GM19025 (cell line): ENCODE measurements around the gene TMEM26.

Experiments used
- ATAC-seq: cut with Tn5 transposase; IDR thresholded peaks from one replicate; pipeline ENCODE4 v1.9.1; 2021; ENCODE audit warnings: mild to moderate bottlenecking, low read depth, moderate library complexity; ENCODE audit not compliant: unreplicated experiment

Gene TMEM26

DNA sequence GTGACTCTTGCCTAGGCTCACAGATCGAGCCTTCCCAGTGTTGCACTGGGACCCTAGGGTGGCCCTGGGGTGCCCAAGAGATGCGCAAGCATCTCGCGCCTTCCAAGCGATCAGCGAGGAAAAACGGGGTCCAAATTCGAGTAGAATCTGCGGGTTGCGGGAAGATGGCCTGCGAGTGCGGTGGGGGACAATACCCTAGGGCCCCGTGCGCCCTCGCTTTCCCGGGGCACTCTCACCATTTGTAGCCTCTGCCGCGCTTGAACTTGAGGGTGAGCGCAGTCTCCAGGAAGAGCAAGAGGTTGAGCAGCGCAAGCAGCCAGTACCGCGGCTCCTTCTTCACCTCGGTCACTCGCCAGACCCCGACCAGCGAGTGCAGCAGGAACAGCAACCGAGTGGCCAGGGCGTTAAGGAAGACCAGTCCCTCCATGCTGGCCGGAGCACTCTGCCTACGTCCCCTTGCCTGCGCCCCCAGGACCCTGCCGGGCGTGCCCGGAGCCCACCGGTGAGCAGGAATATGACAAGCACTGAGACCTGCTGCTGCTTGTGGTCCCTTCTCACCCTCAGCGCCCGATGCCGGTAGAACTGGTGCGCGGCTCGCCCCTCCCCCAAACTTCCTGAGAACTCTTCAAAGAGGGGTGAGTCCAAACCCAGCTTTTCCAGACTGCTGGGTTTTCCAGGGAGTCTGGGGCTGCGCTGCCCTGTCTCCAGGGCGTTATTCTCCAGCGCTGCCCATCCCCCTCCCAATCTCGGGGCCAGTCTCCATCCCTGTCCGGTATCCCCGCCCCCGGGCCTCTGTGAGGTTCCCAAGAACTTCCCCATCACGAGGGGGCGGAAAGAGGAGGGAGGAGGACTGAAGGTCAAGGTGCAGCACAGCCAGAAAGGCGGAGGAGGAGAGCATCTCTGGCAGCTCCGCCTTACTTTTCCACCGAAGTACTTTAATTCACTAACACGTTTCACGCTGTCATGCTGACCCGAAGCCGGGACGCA, at the start of gene TMEM26:
TMEM26 (minus strand) TSS at position 727 of the 987 bp plus-strand sequence; CDS start at position 427, 300 bp downstream.
- ATAC-seq = no peak

DNA sequence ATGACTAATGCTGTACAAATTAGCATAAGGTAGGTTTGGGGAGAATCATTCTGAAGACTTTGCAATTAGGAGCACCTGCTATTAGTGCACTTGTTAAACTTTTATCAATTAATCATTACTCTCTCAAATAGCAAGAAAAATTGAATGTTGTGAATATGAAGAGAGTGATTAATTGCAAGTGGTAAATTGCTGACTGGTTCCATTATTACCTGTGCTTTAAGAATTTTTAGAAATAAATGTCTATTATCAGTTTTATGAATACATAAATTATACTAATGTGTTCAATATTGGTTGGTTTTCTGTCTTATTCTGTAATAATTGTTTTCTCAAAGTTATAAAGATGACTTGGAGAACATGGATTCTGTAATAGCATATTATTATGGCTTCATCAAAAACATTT, 47.3 kb upstream of the TMEM26 start:
- ATAC-seq = no peak

DNA sequence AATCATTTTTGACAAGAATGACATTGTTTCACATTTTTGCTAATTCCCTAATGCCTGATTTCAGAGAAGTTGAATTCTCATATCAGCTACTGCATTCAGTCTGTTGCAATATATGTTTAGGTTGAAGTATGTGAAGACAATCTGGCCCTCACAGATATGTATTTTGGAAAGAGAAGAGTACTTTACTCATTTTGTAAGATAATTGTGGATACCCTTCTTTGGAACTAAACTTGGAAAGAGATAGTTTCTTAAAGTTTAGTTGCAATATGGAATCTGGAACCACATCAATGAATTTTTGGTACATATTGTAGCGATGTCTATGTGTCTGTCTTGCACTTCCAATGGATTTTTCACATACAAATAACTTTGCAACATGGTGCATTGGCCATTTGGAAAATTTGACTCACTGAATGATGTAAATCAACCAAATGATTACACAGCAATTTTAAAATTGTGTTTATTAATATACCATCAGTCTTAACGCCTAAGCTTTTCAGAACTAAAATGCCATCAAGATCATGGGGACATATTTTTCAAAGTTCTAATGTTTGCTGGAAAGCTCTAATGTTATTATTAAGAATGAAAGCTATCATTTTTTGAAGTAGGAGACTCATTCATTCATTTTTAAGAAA, 39.3 kb upstream of the TMEM26 start:
- no peak for ATAC-seq

DNA sequence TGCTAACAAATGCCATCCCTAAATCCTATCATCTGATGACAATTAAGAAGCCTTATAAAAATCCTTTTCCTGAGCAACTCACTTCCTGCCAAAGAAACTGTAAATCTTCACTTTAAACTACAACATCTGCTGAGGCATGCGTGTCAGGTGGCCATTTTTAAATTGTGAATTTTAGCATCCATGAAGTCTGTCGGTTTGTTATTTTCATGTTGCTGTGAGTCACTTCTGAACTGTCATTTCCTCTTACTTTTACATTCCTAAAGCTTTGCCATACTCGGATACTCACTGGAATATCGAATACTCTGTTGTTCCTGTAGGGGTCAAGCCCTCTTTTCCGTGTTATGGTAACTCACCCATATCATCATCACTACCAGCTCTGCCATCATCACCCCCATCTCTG, 34.3 kb upstream of the TMEM26 start:
- no peak for ATAC-seq

DNA sequence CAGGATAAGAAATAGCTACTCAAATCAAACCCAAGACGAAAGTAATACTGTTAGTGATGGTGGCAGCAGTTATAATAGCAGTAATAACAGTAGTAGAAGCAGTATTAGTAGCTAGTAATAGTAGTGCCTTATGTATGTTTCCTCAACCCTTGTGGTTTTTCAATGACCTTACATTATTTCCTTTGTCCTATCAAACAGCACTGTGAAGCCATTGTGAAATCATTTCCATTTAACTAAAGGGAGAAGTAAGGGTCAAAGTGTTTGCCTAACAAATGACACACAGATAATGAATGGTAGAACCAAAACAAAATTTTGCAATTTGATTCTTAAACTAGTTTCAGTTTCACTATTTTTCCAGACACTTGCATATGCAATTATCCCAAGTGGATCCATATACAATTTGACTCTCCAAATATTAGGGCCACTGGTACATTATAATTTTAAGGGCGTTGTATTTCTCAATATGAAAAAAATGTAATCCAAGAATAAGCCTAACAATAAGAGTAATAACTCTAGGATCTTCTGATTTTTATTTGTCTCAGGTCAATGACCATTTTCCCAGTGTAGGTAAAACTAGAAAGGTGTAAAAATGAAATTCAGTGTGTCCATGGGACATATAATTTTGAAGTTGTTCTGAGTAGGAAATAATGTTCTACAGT, 33.7 kb upstream of the TMEM26 start:
- no peak for ATAC-seq

DNA sequence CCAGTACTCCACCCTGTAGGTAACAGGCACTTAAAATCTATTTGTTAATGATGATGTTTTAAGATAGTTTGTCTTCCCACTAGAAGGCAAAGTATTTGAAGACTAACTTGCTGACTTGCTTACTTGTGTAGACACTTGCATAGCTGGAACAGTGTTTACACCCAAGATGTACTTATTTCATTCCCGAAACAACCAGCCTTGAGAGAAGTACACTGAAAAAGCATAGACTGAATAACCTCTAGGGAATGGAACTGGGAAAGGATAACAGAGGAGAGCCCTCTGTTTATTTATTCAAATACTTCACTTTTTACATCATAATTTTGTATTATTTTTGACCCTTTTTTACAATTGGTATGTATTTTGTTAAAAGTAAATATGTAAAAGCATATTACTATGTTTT, 33.1 kb upstream of the TMEM26 start:
- no peak for ATAC-seq

DNA sequence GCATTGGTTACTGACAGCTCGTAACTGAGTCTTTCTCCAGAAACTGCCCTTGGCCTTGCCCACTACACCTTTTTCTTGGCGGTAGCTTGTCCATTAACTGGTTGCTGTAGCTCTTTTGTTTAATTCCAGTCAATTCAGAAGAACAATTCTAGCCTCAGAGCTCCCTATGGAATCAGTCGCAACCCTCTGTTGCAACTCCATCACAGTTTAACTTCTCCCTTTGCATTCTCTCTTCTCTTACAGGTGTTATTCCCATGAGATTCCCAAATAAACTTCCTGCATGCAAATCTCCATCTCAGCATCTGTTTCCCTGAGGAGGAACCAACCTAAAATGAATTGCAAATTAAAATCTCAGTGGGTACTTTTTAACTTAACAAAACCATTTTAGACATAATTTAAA, 28.4 kb upstream of the TMEM26 start:
- ATAC-seq = no peak

DNA sequence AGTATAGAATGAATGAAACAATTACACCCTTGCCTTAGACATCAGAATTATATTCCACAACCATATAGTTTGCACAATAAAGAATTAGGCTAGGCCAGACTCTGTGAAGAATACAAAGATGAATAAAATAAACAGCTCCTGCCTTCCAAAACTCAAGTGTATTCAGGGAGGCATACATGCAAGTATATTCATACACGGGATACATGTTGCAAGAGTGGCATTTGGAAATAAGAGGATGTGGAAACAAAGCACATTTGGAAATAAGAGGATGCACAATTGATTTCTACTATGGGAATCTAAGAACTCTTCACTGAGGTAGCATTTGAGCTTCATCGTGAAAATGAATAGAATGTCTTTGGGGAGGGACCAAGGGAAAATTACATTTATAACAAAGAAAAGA, 27.0 kb upstream of the TMEM26 start:
- ATAC-seq = no peak

DNA sequence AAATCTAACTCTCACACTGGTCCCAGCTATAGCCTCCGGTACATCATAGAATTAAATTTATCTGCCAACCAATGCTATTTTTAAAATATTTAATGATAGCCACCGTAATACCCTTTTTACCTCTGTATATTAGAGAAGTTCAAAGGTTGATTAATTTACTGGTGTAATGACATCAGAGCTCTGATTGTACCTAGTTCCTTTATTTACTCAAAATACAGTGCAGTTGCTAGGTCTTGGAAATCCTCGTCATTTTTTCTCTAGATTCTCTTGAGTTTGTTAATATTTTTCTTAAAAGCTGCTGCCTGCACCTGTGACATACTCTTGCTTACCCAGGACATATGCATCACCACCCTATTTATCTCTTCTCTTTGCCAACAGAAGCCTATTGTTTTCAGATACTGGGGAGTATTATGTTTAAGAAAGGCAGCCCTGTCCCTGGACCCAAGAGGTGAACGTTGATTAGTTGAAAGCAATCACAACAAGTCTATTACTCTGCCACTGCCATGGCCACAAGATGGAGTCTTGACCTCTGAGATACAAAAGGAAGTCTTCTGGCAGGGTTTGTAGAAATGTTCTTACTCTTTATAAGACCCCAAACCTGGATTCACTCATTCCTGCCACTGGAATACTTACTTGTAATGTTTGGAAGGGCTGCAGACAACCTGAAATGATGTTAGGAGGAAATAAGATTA, 25.6 kb upstream of the TMEM26 start:
- no peak for ATAC-seq

DNA sequence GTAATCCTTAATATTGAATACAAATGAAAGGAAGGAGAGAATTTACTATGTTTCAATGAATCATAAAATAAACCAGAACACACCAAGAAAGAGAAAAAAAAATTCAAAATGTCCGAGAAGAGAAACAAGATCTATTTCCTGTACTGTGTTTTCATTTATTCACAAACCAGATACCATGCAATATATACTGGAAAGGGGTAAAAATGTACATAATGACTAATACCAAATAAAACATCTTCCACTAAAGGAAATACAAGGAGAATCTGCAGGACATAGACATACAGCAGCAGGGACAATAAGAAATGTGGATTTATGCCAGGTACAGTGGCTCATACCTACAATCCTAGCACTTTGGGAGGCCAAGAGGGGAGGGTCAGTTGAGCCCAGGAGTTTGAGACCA, 24.3 kb upstream of the TMEM26 start:
- ATAC-seq = no peak

DNA sequence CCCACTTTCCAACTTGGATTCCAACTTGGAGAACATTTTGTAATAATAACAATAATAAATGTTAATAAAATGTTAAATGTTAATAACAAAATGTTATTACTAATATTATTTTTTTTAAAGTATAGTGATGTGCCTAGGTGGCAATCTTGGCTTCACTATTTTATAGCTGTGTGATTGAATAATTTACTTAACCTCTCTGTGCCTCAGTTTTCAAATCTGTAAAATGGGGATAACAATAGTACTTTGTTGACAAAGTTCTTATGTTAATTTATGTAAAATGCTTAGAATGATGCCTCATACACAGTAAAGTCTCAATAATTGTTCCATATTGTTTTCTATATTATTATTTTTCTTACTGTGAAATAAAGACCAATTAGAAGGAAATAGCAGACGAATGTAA, 23.3 kb upstream of the TMEM26 start:
- no peak for ATAC-seq

DNA sequence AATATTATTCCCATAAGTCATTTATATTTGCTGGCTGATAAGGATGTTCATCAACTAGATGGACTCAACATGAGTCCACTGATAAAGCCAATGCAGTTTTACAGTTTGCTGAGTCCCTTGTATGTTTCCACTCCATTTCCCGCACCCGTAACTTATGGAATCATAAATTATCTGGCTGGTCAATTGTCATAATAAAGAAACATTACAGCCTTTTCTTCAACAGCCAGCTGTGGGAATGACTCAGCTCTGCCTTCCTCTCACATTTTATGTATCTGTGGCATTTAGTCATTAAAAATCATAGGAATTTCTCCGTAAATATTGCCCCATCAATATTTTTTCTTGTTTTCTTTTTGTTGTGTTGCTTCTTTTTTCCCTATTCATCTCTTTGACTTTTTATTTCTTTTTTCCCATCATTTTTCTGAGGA, 22.3 kb upstream of the TMEM26 start:
- ATAC-seq = no peak

DNA sequence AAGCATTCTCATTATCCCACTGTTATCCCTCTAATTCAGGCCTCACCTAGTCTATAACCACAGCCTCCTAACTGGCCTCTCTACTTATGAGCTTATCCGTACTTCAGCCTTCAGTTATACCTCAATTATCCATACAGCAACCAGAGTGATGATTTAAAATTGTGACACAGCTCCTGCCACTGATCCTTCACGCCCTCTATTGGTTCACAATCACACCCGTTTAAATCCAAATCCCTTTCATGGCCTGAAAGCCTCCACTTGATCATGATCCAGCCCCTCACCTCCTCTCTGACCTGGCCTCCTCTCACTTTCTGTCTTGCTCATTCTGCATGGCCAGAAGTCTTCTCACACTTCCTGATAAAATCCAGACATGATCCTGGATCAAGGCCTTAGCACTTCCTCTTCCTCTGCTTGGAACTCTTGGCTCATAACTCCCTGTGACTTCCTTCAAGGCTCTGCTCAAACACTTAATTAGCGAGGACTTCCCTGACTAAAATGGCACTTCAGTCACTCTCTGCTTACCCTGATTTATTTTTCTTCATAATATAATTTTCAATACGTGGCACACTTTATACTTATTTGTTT, 19.0 kb upstream of the TMEM26 start:
- ATAC-seq = no peak

DNA sequence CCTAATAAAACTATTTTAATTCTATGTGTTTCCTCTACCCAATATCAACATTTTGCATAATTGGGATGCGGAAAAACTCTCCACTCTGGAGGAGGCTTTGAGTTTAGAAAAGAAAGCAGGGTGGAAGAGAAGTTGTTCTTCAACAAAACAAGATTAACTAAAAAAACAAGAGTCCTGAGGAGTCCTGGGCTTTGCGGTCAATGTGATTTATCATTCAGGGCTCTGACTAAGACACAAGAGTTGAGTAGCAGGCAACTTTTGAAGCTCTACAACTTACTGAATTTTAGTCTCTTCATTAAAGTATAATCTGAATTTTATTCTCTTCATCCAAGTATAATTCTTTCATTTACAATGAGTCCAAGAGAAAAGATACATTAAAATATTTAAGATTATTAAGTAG, 18.3 kb upstream of the TMEM26 start:
- ATAC-seq = no peak

DNA sequence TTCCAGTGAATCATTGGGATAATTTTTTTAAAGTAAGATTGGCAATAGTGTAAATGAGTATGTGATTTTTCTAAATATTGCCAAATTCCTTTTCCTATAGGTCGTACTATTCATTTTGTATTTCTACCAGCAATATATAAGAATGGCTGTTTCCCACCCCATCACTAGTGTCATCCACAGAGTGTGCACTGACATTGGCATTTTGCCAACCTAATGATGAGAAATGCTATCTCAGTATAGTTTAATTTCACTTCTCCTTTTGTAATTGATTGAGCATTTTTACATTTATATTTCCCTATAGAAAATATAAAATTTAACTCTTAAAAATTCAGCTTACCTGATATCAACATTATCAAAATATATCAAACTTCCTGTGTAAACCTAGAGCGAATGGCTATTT, 17.6 kb upstream of the TMEM26 start:
- ATAC-seq = no peak

DNA sequence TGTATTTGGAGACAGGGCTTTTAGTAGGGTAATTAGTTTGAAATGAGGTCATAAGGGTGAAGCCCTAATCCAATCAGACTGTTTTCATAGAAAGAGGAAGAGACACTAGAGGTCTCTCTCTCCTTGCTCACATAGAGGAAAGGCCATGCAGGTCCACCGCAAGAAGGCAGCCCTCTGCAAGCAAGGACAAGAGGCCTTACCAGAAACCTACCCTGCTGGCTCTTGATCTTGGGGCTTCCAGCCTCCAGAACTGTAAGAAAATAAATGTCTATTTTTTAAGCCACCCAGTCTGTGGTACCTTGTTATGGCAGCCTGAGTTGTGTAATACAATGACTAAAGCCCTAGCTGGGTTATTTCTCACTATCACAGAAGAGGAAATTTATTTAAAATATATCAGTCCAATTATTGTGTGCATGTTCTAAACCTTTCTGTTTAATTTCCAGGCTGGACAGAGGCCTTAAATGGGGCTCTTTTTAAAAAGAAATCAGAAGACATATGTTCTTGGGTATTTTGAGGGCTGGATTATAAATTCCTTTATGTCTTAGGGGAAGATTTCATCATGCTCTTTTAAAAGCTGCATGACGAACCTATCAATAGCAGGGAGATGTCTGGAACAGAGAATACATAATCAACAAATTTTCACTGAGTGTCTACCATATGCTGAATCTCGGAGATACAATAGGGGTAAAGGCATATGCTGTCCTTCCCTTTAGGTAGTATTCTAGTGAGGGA, 12.9 kb upstream of the TMEM26 start:
- no peak for ATAC-seq

DNA sequence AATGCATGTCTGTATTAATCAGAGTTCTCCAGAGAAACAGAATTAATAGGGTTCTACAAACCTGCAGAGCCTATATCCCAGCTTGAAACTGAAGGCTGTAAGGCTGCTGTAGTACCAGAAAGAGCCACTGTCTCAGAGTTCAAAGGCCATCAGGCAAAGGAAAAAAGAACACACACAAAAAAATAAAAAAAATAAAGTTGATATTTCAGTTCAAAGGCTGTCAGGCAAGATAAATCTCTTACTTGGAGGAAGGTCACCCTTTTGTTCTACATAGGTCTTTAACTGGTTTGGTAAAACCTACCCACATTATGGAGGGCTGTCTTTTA, 12.0 kb upstream of the TMEM26 start:
- ATAC-seq = no peak

DNA sequence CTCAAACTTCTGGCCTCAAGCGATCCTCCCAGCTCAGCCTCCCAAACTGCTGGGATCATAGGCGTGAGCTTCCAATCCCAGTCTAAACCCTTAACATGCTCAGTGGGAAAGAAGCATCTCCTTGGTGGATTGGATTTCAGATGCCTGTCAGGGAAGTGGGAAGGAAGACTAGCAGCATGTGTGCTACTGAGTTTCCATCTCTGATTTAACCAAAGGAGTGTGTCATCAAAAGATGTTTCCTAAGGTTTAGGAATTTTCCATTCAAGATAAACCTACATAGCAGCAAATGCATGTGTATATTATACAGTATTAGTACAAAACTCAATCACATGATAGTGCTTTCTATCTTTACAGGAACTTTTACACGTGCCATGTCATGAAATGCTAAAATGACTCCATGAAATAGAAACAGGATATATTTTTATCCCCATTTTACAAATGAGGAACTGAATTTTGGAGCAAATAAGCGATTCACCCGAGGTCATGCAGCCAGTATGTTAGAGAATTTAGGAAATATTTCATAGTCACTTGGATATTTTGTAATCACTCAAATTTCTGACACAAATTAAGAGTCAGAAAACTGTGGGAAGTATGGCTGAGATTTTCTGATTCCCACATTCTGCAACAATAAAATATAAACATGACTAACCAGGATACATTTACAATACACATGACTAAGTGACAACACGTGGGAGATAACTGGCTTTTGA, 11.4 kb upstream of the TMEM26 start:
- no peak for ATAC-seq
